ENCODE results near the gene DYNC2H1. TPM values are rescaled to one million over a fixed set of nuclear protein-coding genes. Genes with fewer than 3 reads are reported as not detected.

DYNC2H1 gene
- polyA plus RNA-seq, 1 experiment = 6.1 TPM

DNA sequence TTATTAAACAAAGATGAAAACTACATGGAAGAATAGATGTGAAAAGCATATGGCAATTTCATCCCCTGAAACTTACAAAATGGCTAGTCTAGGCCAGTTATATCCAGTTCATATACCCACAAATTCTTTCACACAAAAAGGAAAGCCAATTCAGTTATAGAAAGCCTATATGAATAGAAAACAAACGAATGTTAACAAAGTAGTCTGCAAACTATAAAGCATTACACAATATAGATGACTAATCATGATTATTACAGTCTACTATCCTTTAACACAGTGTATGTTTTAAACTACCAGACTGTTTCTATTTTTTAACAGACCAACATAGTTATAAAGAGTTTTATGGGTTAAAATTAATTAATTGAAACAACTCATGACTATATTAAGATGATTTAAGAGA is 29.4 kb upstream of the DYNC2H1 start:
- TF ChIP-seq, protein P1, sequence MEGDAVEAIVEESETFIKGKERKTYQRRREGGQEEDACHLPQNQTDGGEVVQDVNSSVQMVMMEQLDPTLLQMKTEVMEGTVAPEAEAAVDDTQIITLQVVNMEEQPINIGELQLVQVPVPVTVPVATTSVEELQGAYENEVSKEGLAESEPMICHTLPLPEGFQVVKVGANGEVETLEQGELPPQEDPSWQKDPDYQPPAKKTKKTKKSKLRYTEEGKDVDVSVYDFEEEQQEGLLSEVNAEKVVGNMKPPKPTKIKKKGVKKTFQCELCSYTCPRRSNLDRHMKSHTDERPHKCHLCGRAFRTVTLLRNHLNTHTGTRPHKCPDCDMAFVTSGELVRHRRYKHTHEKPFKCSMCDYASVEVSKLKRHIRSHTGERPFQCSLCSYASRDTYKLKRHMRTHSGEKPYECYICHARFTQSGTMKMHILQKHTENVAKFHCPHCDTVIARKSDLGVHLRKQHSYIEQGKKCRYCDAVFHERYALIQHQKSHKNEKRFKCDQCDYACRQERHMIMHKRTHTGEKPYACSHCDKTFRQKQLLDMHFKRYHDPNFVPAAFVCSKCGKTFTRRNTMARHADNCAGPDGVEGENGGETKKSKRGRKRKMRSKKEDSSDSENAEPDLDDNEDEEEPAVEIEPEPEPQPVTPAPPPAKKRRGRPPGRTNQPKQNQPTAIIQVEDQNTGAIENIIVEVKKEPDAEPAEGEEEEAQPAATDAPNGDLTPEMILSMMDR (IDR thresholded peaks at IDR 0.05; ENCODE audit: insufficient read depth, low read depth, low read length) = no peak
- POLR2A ChIA-PET = no interaction called here
- Histone ChIP-seq H3K4me3 (ENCODE audit: low read depth, low read length) (no peak overlapping the region), H3K36me3 (ENCODE audit: control insufficient read depth, insufficient read depth, low read length) (peaks cover 2% of the 10 kb centered on the region; the same call in 1 of the 2 replicates), H3K27me3 (ENCODE audit: control insufficient read depth, insufficient read depth, low read length) (no peaks in the 10 kb centered on the region)
- CTCF ChIA-PET = no interaction called here
- no peak for DNase-seq (ENCODE audit: low read depth)

DNA sequence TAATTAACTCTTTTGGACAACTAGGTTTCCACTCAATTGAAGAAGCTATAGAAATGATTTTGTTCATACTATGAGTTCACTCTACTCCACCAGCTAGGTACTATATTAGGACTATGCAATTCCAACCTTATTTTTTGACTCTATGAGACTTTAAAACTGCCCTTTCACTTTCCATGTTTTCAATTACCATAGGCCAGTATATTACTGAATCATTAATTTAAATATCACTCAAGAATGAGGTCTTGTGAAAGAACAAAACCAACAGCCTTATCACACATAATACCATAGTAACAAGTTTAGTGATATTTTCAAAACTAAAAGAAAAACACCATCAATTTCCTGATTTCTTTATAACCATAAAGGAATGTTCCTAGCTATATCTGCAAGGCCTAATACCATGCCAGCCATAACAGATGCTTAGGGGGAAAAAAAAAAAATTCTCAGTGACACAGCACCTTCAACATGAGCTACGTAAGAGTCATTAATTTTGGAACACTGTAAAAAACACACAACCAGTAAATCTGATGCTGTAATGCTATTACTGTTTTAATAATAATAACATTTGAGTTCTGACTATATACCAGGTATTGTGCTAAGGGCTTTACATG is 23.4 kb upstream of the DYNC2H1 start:
- TF ChIP-seq, protein P1 (IDR thresholded peaks at IDR 0.05; ENCODE audit: insufficient read depth, low read depth, low read length) = no peak
- Histone ChIP-seq H3K27me3 (ENCODE audit: control insufficient read depth, insufficient read depth, low read length) (no peaks in the 10 kb centered on the region), H3K36me3 (ENCODE audit: control insufficient read depth, insufficient read depth, low read length) (peaks cover 2% of the 10 kb centered on the region; the same call in 1 of the 2 replicates), H3K4me3 (ENCODE audit: low read depth, low read length) (no peak overlapping the region)
- POLR2A ChIA-PET = no interaction called here
- DNase-seq (ENCODE audit: low read depth) = no peak
- CTCF ChIA-PET = interaction anchor here (1.3 kb wide), 1 partner anchor 23 kb away, joined by 3 read pairs; the partner anchor contains the start of gene DYNC2H1

DNA sequence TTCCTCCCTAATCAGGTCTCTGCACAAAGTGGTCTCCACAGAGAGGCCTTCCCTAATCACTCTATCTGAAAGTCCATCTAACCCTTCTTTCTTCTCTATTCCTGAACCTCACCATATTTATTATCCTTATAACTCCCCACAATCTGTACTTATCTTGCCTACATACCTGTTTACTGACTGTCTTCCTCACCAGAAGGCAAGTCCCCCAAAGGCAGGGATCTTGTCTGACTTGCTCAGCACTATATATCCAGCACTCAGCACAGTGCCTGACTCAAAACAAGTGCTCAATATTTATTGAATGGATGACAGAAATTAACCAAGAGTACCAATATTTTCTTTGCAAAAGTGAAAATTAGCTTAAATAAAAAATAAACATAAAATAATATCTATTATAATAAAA is 22.8 kb upstream of the DYNC2H1 start:
- DNase-seq (ENCODE audit: low read depth) = no peak
- POLR2A ChIA-PET = no interaction called here
- CTCF ChIA-PET = no interaction called here

DNA sequence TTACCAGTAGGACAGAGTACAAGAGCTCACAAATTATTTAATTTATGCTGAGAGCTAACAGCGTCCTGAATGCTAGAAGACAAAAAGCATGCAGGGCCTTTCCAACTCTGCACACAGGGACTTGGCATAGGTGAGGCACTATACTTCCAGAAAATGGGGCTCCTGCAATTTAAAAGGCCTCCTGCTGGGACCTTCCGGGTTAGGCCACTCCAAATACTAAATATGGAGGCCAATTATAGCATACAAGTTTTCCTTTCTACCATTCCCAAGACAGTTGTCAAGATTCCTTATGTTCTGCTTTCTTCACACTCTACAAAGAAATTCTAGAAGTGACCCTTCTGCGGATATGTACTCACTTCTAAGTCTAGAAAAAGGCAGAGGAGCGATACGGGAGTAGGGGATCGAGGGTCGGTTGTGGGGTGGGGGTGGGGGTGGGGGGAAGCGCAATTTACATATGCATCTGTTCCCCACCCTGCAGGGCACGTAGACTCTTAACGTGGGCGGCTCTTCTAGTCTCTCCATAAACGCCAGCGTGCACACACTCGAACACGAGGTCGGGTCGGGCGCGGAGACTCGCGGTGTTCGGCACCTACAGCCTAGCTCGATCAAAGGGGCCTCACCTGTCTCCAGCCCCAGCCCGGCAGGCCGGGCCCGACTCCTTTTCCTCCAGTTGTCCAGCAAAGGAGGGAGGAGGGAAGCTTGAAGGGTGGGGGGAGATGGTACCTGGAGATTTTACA is 18.0 kb upstream of the DYNC2H1 start:
- TF ChIP-seq, protein P1 (IDR thresholded peaks at IDR 0.05; ENCODE audit: insufficient read depth, low read depth, low read length) = no peak
- no peaks in the 10 kb centered on the region for H3K27me3 ChIP-seq (ENCODE audit: control insufficient read depth, insufficient read depth, low read length)
- peaks cover 2% of the 10 kb centered on the region; the same call in 1 of the 2 replicates for H3K36me3 ChIP-seq (ENCODE audit: control insufficient read depth, insufficient read depth, low read length)
- ChIA-PET CTCF (interaction anchor here (0.7 to 2.1 kb wide), 6 partner anchors 10 to 255 kb away, joined by 3 to 17 read pairs (median 4); partner anchors contain the start of gene DYNC2H1), POLR2A (no interaction called here)
- H3K4me3 ChIP-seq (ENCODE audit: low read depth, low read length) = peak overlapping the region; percentile 89
- no peak for DNase-seq (ENCODE audit: low read depth)

More for the DNA sequence above, 22.8 kb upstream of the DYNC2H1 start:
- no peak overlapping the region for H3K4me3 ChIP-seq (ENCODE audit: low read depth, low read length)
- H3K36me3 ChIP-seq (ENCODE audit: control insufficient read depth, insufficient read depth, low read length) = peaks cover 2% of the 10 kb centered on the region; the same call in 1 of the 2 replicates
- TF ChIP-seq, protein P1 (IDR thresholded peaks at IDR 0.05; ENCODE audit: insufficient read depth, low read depth, low read length) = no peak
- no peaks in the 10 kb centered on the region for H3K27me3 ChIP-seq (ENCODE audit: control insufficient read depth, insufficient read depth, low read length)

DNA sequence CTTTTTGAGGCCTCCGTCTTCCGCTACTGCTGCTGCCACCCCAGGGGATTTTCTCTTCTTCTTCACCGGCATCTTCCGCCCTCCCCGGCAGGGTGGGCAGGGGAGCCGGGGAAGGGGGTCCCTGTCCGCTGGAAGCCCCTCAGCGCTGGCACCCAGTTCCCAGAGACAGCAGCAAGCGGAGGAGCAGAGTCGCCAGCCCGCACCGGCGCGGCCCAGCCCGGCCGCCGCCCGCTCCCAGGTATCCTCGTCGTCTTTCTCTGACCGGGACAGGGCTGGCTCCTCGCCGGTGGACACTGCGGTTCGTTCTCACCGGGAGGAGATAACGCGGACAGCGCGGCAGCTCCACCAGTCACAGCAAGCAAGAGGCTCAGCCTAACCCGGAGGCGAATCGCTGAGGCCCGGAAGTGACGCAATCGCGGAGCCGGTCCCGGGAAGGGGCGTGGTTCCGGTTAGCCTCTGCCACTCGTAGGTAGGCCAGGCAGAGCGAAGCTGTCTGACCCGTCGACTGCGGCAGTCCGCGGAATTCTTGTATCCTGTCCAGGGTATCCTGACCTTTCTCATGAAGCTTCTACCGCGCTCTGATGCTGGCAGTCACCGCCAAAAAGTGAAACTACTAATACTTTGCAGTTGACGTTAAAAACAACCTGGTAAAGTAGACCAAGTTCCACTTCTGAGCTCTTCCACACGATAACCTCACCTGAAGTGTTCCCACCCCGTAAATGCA is 17.3 kb upstream of the DYNC2H1 start, which contains the start of gene DCUN1D5:
Gene DCUN1D5 (minus strand): TSS at position 360 of the 724 bp plus-strand sequence. CDS start 288 bp downstream, at position 72.
- ChIA-PET CTCF (interaction anchor here (0.5 to 2.1 kb wide), 5 partner anchors 10 to 255 kb away, joined by 3 to 17 read pairs (median 4); partner anchors contain the start of gene DYNC2H1), POLR2A (interaction anchor here (0.8 kb wide), 1 partner anchor 17 kb away, joined by 4 read pairs; the partner anchor contains the start of gene DYNC2H1)
- H3K36me3 ChIP-seq (ENCODE audit: control insufficient read depth, insufficient read depth, low read length) = peaks cover 2% of the 10 kb centered on the region; the same call in 1 of the 2 replicates
- peak; percentile 74 for DNase-seq (ENCODE audit: low read depth)
- peak within 1 kb of the TSS; percentile 89 for H3K4me3 ChIP-seq (ENCODE audit: low read depth, low read length)
- TF ChIP-seq, protein P1 (IDR thresholded peaks at IDR 0.05; ENCODE audit: insufficient read depth, low read depth, low read length) = no peak
- H3K27me3 ChIP-seq (ENCODE audit: control insufficient read depth, insufficient read depth, low read length) = no peaks in the 10 kb centered on the region

Measured in BJ (cell line).